Stimulated activated CD8-positive, alpha-beta memory T cell treated with anti-CD3 and anti-CD28 coated beads, Interleukin-12 subunit alpha, Interleukin-12 subunit beta, amount 100 ng/mL, for 24 hours (primary cell): Measurements from ENCODE around the gene TBCB.
"Not testable (repeated sequence)": the region's sequence is repeated elsewhere in the genome, so short reads cannot be mapped to it uniquely, and the experiment has no call there.

Source experiments
- DNase-seq: peaks from one replicate; pipeline ENCODE4 v3.0.0-alpha.2; 2020; ENCODE audit errors: extremely low read depth

TBCB gene

DNA sequence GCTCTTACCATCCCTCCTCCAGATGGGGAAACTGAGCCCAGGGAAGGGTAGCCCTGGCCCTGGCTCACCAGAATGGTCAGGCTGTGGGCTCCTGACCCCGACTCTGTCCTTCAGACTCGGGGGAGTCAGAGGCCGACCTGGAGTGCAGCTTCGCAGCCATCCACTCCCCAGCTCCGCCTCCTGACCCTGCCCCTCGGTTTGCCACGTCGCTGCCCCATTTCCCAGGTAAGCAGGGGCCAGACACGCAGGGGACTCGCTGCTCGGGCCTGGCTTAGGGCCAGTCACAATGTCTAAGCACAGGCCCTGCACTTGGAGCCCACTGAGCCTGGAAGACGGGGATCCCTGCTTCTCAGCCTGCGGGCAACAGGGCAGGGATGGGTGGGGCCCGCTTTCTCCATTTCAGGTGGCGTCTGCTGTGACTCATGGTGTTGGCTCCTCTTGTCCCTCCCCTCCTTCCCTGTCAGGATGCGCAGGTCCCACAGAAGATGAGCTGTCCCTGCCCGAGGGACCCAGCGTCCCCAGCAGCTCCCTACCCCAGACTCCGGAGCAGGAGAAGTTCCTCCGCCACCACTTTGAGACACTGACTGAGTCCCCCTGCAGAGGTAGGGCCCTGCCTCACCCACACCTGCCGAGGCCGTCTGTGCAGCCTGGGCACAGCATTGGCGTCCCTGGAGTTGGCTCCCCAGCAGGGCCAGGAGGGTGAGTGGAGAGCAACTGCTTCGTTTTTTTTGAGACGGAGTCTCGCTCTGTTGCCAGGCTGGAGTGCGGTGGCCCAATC lies 13.5 kb upstream of the TBCB start:
- DNase-seq = no peak

GRCh38 chr19:36103040-36103626 lies 12.1 kb upstream of the TBCB start:
- no peak for DNase-seq

- no peak for DNase-seq
Measured at GRCh38 chr19:36103842-36104552, 11.3 kb upstream of the TBCB start.

GRCh38 chr19:36106441-36106840 lies 8.8 kb upstream of the TBCB start:
- DNase-seq = no peak

DNA sequence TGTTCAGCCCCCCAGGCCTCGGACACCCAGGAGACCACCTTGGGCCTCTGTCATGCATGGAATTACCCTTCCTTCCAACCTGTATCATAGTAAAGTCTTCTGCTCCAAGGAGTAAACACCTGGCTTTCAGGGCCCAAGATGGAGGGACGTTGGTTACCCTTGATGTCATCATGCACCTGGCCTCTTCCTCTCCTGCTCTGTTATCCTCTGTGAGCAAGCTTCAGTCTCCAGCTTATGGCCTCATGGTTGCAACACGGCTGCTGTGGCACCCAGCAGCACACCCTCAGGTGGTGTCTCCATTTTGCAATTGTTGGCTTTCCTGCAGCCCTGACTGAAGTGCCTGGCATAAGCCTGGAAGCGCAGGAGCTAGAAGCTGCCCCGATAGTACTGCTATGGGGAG lies 8.3 kb upstream of the TBCB start:
- no peak for DNase-seq

DNA sequence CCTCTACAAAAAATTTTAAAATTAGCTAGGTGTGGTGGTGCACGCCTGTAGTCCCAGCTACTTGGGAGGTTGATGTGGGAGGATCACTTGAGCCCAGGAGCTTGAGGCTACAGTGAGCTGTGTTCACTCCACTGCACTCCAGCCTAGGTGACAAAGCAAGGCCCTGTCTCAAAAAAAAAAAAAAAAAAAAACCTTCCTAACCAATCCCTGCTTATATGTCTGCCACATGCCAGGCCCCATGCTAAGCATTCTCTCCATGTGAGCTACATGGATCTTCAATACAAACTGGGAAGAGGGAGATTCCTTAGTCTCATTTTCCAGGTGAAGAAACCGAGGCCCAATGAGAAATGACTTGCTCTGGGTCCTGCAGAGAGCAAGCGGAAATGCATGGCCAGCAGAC lies 6.6 kb upstream of the TBCB start:
- DNase-seq = no peak

DNA sequence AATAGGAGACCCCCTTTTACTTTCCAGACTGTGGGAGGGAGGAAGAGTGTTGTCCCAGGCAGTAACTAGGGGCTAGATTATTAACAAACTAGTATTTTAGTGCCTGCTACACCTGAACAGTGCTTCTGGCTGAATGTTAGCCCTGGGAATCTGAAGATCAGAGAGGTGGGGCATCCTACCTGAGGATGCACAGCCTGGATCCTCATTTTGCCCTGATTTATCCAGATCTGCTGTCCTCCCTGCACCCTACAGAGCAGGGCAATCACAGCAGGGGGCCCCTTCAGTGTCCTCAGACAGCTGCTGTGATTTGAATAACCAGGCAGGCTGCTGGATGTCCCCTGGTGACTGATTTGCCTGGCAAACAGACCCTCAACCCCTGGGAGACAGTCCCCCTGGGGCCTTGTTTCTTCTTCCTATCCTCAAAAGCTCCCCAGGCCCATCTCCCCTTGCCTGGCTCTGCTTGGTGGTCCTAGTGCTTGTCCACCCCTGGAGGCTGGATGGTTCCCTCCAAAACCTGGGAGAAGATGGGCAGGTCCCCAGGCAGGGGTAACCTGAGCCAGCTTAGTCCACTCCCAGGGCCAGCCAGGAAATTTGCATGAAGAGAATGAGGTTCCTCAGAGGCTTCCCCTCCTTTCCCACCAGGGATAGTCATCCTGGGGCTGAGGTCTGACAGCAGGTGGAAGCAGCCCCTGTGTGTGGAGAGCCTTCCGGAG lies 4.6 kb upstream of the TBCB start, which contains the start of gene OVOL3:
Gene OVOL3 (plus strand): TSS at position 657 of the 713 bp plus-strand sequence. CDS start 60 bp downstream, outside the sequence.
- no peak for DNase-seq

DNA sequence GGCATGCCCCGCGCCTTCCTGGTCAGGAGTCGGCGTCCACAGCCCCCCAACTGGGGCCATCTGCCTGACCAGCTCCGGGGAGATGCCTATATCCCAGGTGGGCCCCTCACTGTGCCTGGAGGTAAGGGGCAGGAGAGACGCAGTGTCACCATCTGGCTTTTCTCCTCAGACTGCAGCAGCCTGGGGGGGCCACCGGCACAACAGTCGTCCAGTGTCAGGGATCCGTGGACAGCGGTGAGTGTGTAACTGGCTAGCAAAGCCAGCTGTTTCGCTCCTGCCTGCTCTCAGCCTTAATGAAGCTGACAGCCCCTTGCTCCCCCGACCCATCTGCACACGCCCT lies 4.1 kb upstream of the TBCB start:
- DNase-seq = no peak

- DNase-seq = no peak
Measured at GRCh38 chr19:36112678-36113077, 2.6 kb upstream of the TBCB start.

DNA sequence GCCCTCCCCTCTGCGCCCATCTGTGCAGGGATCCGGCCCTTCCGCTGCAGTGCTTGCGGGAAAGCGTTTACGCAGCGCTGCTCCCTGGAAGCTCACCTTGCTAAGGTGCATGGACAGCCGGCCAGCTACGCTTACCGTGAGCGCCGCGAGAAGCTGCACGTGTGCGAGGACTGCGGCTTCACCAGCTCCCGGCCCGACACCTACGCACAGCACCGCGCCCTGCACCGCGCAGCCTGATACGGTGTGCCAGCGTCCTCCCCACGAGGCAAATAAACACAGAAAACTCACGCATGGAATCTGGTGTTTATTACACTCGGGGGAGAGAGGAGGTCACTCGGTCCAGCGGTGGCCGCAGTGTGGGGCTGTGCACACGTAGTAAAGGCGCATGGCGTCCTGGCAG lies 1.8 kb upstream of the TBCB start:
- DNase-seq = no peak

- DNase-seq = no peak
Measured at GRCh38 chr19:36113894-36114720, 1.2 kb upstream of the TBCB start.

GRCh38 chr19:36114721-36115452 lies 381 bp upstream of the TBCB start, which contains the start of gene POLR2I:
POLR2I (minus strand) TSS chr19:36114875; CDS start chr19:36114856, 19 bp downstream.
- DNase-seq = peak; percentile 95

DNA sequence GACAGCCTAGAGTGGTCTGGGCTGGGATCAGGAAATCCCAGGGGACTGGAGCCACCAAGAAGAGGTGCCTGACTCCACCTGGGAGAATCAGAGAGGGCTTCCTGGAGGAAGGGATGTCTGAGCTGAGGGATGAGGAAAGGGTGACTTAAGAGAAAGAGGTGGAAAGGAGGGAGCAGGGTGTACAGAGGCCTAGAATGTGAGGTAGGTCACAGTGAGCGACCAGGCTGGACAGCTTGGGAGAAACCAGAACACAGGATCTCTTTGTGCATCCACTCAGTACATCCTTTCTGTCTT lies 1.0 kb downstream of the TBCB start:
- DNase-seq = no peak

GRCh38 chr19:36120092-36120983 lies 5.1 kb downstream of the TBCB start:
- DNase-seq = no peak

- DNase-seq = no peak
Measured at GRCh38 chr19:36120984-36121358, 5.7 kb downstream of the TBCB start.

- no peak for DNase-seq
Measured at GRCh38 chr19:36121486-36122124, 6.3 kb downstream of the TBCB start.

GRCh38 chr19:36125557-36125956 lies 10.3 kb downstream of the TBCB start:
- DNase-seq = no peak

- DNase-seq = no peak
Measured at GRCh38 chr19:36128392-36128736, 13.1 kb downstream of the TBCB start.

DNA sequence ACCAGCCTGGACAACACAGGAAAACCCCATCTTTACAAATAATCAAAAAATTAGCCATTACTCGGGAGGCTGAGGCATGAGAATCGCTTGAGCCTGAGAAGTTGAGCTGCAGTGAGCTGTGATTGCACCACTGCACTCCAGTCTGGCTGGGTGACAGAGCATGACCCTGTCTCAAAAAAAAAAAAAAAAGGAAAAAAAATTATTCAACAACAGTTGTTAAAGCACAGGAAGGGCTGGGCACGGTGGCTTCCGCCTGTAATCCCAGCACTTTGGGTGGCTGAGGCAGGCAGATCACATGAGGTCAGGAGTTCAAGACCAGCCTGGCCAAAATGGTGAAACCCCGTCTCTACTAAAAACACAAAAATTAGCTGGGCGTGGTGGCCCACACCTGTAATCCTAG lies 16.0 kb downstream of the TBCB start:
- DNase-seq = not testable (repeated sequence)
